Measurements from ENCODE around the gene PKNOX2. TPM values are rescaled to one million over a fixed set of nuclear protein-coding genes. Genes with fewer than 3 reads are reported as not detected.
A peak's percentile ranks its signal among the peaks of the same experiment; 100 is the strongest.

The PKNOX2 gene
- total RNA-seq, 2 donors from 2014 or later, result not detected

- no peak overlapping the region for H3K4me3 Mint-ChIP-seq
- peaks cover 12% of the 10 kb centered on the region for H3K36me3 Mint-ChIP-seq
- no peaks in the 10 kb centered on the region for H3K9me3 Mint-ChIP-seq
- peaks cover 0 to 3% of the 10 kb centered on the region in 2 donors for H3K4me1 Mint-ChIP-seq (ENCODE audit: low read depth in 2 of 2)
- H3K27me3 Mint-ChIP-seq, result no peaks in the 10 kb centered on the region
- ATAC-seq, result no peak
- no peak overlapping the region for H3K27ac Mint-ChIP-seq
- no peak for DNase-seq (ENCODE audit: low spot score)
These were observed 287.0 kb downstream of the PKNOX2 start for GRCh38 chr11:125451400-125452124.

- peaks cover 7% of the 10 kb centered on the region for H3K36me3 Mint-ChIP-seq
- H3K27ac Mint-ChIP-seq, result no peak overlapping the region
- ATAC-seq (no peak), DNase-seq (ENCODE audit: low spot score) (no peak)
- H3K4me1 Mint-ChIP-seq (ENCODE audit: low read depth in 2 of 2), result peaks cover 0 to 3% of the 10 kb centered on the region in 2 donors
- no peaks in the 10 kb centered on the region for H3K27me3 Mint-ChIP-seq
- no peak overlapping the region for H3K4me3 Mint-ChIP-seq
- H3K9me3 Mint-ChIP-seq, result no peaks in the 10 kb centered on the region
These were observed 287.5 kb downstream of the PKNOX2 start for GRCh38 chr11:125452125-125452470.

GRCh38 chr11:125454047-125454446 is 289.5 kb downstream of the PKNOX2 start:
- no peaks in the 10 kb centered on the region for H3K9me3 Mint-ChIP-seq
- H3K27ac Mint-ChIP-seq, result no peak overlapping the region
- H3K4me3 Mint-ChIP-seq, result no peak overlapping the region

GRCh38 chr11:125455851-125456250 is 291.3 kb downstream of the PKNOX2 start:
- Mint-ChIP-seq H3K27ac (no peak overlapping the region), H3K9me3 (no peaks in the 10 kb centered on the region), H3K4me3 (no peak overlapping the region), H3K36me3 (peaks cover 8% of the 10 kb centered on the region), H3K27me3 (no peaks in the 10 kb centered on the region), H3K4me1 (ENCODE audit: low read depth in 2 of 2) (peaks cover 0 to 3% of the 10 kb centered on the region in 2 donors)
- ATAC-seq, result no peak
- DNase-seq (ENCODE audit: low spot score), result no peak

More at GRCh38 chr11:125454047-125454446, 289.5 kb downstream of the PKNOX2 start:
- DNase-seq (ENCODE audit: low spot score) (no peak), ATAC-seq (no peak)
- peaks cover 12% of the 10 kb centered on the region for H3K36me3 Mint-ChIP-seq
- peaks cover 0 to 3% of the 10 kb centered on the region in 2 donors for H3K4me1 Mint-ChIP-seq (ENCODE audit: low read depth in 2 of 2)
- no peaks in the 10 kb centered on the region for H3K27me3 Mint-ChIP-seq

GRCh38 chr11:125457814-125458343 is 293.3 kb downstream of the PKNOX2 start:
- Mint-ChIP-seq H3K36me3 (peaks cover 8% of the 10 kb centered on the region), H3K4me1 (ENCODE audit: low read depth in 2 of 2) (no peaks in the 10 kb centered on the region), H3K4me3 (no peak overlapping the region), H3K27ac (no peak overlapping the region), H3K27me3 (no peaks in the 10 kb centered on the region), H3K9me3 (no peaks in the 10 kb centered on the region)
- no peak for DNase-seq (ENCODE audit: low spot score)
- ATAC-seq, result no peak

- Mint-ChIP-seq H3K9me3 (no peaks in the 10 kb centered on the region), H3K36me3 (peaks cover 18% of the 10 kb centered on the region), H3K27me3 (no peaks in the 10 kb centered on the region), H3K4me3 (no peak overlapping the region), H3K27ac (no peak overlapping the region), H3K4me1 (ENCODE audit: low read depth in 2 of 2) (peaks cover 0 to 3% of the 10 kb centered on the region in 2 donors)
- DNase-seq (ENCODE audit: low spot score), result no peak
- ATAC-seq, result no peak
These were observed 295.7 kb downstream of the PKNOX2 start for GRCh38 chr11:125460275-125460674.

GRCh38 chr11:125463590-125464269 is 299.2 kb downstream of the PKNOX2 start:
- Mint-ChIP-seq H3K4me1 (ENCODE audit: low read depth in 2 of 2) (peaks cover 0 to 9% of the 10 kb centered on the region in 2 donors), H3K9me3 (no peaks in the 10 kb centered on the region), H3K27ac (no peak overlapping the region), H3K27me3 (no peaks in the 10 kb centered on the region), H3K36me3 (peaks cover 10% of the 10 kb centered on the region), H3K4me3 (no peak overlapping the region)
- DNase-seq (ENCODE audit: low spot score), result no peak
- no peak for ATAC-seq

- Mint-ChIP-seq H3K27ac (no peak overlapping the region), H3K4me3 (no peak overlapping the region), H3K4me1 (ENCODE audit: low read depth in 2 of 2) (peaks cover 0 to 9% of the 10 kb centered on the region in 2 donors), H3K36me3 (peaks cover 10% of the 10 kb centered on the region), H3K27me3 (no peaks in the 10 kb centered on the region), H3K9me3 (no peaks in the 10 kb centered on the region)
- DNase-seq (ENCODE audit: low spot score) (no peak), ATAC-seq (no peak)
These were observed 299.7 kb downstream of the PKNOX2 start for GRCh38 chr11:125464270-125464662.

GRCh38 chr11:125464666-125465065 is 300.1 kb downstream of the PKNOX2 start:
- no peak for ATAC-seq
- no peak for DNase-seq (ENCODE audit: low spot score)
- Mint-ChIP-seq H3K4me3 (no peak overlapping the region), H3K36me3 (peaks cover 10% of the 10 kb centered on the region), H3K27me3 (no peaks in the 10 kb centered on the region), H3K4me1 (ENCODE audit: low read depth in 2 of 2) (peaks cover 0 to 9% of the 10 kb centered on the region in 2 donors), H3K27ac (no peak overlapping the region), H3K9me3 (no peaks in the 10 kb centered on the region)

GRCh38 chr11:125465255-125465654 is 300.7 kb downstream of the PKNOX2 start:
- no peaks in the 10 kb centered on the region for H3K27me3 Mint-ChIP-seq
- H3K4me1 Mint-ChIP-seq (ENCODE audit: low read depth in 2 of 2), result peaks cover 0 to 9% of the 10 kb centered on the region in 2 donors
- H3K4me3 Mint-ChIP-seq, result no peak overlapping the region
- no peaks in the 10 kb centered on the region for H3K9me3 Mint-ChIP-seq
- peaks cover 16% of the 10 kb centered on the region for H3K36me3 Mint-ChIP-seq
- DNase-seq (ENCODE audit: low spot score) (no peak), ATAC-seq (no peak)
- H3K27ac Mint-ChIP-seq, result no peak overlapping the region

- Mint-ChIP-seq H3K4me1 (ENCODE audit: low read depth in 2 of 2) (peaks cover 0 to 9% of the 10 kb centered on the region in 2 donors), H3K36me3 (peaks cover 16% of the 10 kb centered on the region), H3K9me3 (no peaks in the 10 kb centered on the region), H3K4me3 (no peak overlapping the region), H3K27me3 (no peaks in the 10 kb centered on the region), H3K27ac (no peak overlapping the region)
- DNase-seq (ENCODE audit: low spot score) (no peak), ATAC-seq (no peak)
These were observed 301.1 kb downstream of the PKNOX2 start for GRCh38 chr11:125465701-125466100.

GRCh38 chr11:125468025-125468424 is 303.5 kb downstream of the PKNOX2 start:
- Mint-ChIP-seq H3K4me3 (no peak overlapping the region), H3K4me1 (ENCODE audit: low read depth in 2 of 2) (peaks cover 0 to 12% of the 10 kb centered on the region in 2 donors), H3K36me3 (peaks cover 16% of the 10 kb centered on the region), H3K27ac (no peak overlapping the region), H3K27me3 (no peaks in the 10 kb centered on the region), H3K9me3 (no peaks in the 10 kb centered on the region)
- DNase-seq (ENCODE audit: low spot score), result no peak
- no peak for ATAC-seq

- no peak for ATAC-seq
- H3K27me3 Mint-ChIP-seq, result no peaks in the 10 kb centered on the region
- H3K9me3 Mint-ChIP-seq, result no peaks in the 10 kb centered on the region
- H3K4me1 Mint-ChIP-seq (ENCODE audit: low read depth in 2 of 2), result peaks cover 0 to 12% of the 10 kb centered on the region in 2 donors
- H3K27ac Mint-ChIP-seq, result no peak overlapping the region
- DNase-seq (ENCODE audit: low spot score), result no peak
- H3K36me3 Mint-ChIP-seq, result peaks cover 14% of the 10 kb centered on the region
- H3K4me3 Mint-ChIP-seq, result no peak overlapping the region
These were observed 304.3 kb downstream of the PKNOX2 start for GRCh38 chr11:125468852-125469251.

- DNase-seq (ENCODE audit: low spot score) (no peak), ATAC-seq (no peak)
- peaks cover 0 to 10% of the 10 kb centered on the region in 2 donors for H3K4me1 Mint-ChIP-seq (ENCODE audit: low read depth in 2 of 2)
- H3K27me3 Mint-ChIP-seq, result no peaks in the 10 kb centered on the region
- H3K9me3 Mint-ChIP-seq, result no peaks in the 10 kb centered on the region
- H3K27ac Mint-ChIP-seq, result peak overlapping the region in 1 of 2 donors; percentile 39
- H3K4me3 Mint-ChIP-seq, result no peak overlapping the region
- H3K36me3 Mint-ChIP-seq, result peaks cover 8% of the 10 kb centered on the region
These were observed 305.8 kb downstream of the PKNOX2 start for GRCh38 chr11:125470355-125470754.

Measured in natural killer cell treated with Interleukin-12 subunit alpha and Interleukin-12 subunit beta and Interleukin-15 and Interleukin-18, amount 100 ng/mL, for 72 hours (primary cell).